ENCODE measurements around the gene CD109. TPM values are rescaled to one million over a fixed set of nuclear protein-coding genes. Genes with fewer than 3 reads are reported as not detected.

CD109 gene
- total and polyA plus RNA-seq, 10 of the 15 experiments (the other 5 are each of a cell fraction or from before 2014, with no cell fraction given) = 0.27 to 4.4 (median 2.1) TPM

DNA sequence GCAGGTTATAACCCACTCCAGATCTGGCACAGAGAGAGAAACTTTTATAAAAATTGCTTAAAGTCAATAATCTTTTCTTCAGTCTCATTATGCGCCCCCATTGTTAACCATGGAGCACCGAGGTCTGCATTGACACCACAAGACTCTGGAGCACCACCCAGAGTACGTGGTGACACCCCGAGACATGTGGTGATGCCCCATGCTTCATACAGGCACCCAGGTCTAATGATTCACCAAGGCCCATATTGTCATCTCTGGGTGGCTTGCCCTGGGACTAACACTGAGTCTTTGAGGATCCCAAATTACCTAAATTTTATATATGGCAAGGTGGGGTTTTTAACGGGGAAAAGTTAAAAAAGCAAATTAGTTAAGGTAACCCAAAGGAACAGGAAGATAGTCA is 31.1 kb downstream of the CD109 start:
- 62% methylated on average over 5 of the region's 5 CpGs for WGBS (ENCODE audit: insufficient coverage, insufficient replicate concordance, low lambda C conversion rate, missing lambda C conversion rate)
- H3K27me3 ChIP-seq (replicated peaks in 1 of 2; ENCODE audit: control insufficient read depth in 2 of 2, insufficient read depth in 2 of 2, low read length in 1 of 2) = no peaks in the 10 kb centered on the region
- ATAC-seq = no peak
- peaks cover 7% of the 10 kb centered on the region for H3K4me1 ChIP-seq (ENCODE audit: control insufficient read depth, insufficient read depth, low read length)
- no peak for DNase-seq (ENCODE audit: low read depth, low spot score)
- ChIA-PET CTCF (interaction anchor here (0.8 to 6.9 kb wide), 3 partner anchors 51 to 127 kb away, joined by 3 to 213 read pairs (median 4); no protein-coding TSS in a partner anchor), POLR2A (no interaction called here), RAD21 (ENCODE audit: unreplicated experiment) (interaction anchor here (1.6 kb wide), 1 partner anchor 51 kb away, joined by 4 read pairs; no protein-coding TSS in a partner anchor), SMC1A (ENCODE audit: uncharacterized antibody, unreplicated experiment) (interaction anchor here (1.0 kb wide), 1 partner anchor 51 kb away, joined by 3 read pairs; no protein-coding TSS in a partner anchor)
- intact Hi-C loops (cut with micrococcal nuclease; ENCODE audit: unreplicated experiment) (no loop called here), in situ Hi-C loops (cut with MboI) (no loop called here)
- no peak for TF ChIP-seq CHD2 (IDR thresholded peaks at IDR 0.05; ENCODE audit: borderline replicate concordance, low read depth, low read length)
- no peak for TF ChIP-seq FOXM1 (IDR thresholded peaks at IDR 0.05; ENCODE audit: low read depth, low read length)
- TF ChIP-seq FOXK2 (IDR thresholded peaks at IDR 0.05) = no peak
- TF ChIP-seq PML (IDR thresholded peaks at IDR 0.05; ENCODE audit: low read length) = no peak
- no peak for TF ChIP-seq BMI1 (IDR thresholded peaks at IDR 0.05; ENCODE audit: borderline replicate concordance)
- TF ChIP-seq PAX5 (IDR thresholded peaks at IDR 0.05; ENCODE audit: borderline replicate concordance, low read depth, low read length) = no peak
- TF ChIP-seq, protein P1, sequence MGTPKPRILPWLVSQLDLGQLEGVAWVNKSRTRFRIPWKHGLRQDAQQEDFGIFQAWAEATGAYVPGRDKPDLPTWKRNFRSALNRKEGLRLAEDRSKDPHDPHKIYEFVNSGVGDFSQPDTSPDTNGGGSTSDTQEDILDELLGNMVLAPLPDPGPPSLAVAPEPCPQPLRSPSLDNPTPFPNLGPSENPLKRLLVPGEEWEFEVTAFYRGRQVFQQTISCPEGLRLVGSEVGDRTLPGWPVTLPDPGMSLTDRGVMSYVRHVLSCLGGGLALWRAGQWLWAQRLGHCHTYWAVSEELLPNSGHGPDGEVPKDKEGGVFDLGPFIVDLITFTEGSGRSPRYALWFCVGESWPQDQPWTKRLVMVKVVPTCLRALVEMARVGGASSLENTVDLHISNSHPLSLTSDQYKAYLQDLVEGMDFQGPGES (IDR thresholded peaks at IDR 0.05) = no peak
- H3K4me2 ChIP-seq (ENCODE audit: control insufficient read depth, insufficient read depth) = no peak overlapping the region
- no peak overlapping the region for H3K4me3 ChIP-seq
- no peak overlapping the region for H3K27ac ChIP-seq (ENCODE audit: control insufficient read depth, insufficient read depth)
- H3K79me2 ChIP-seq (ENCODE audit: control insufficient read depth, insufficient read depth, low read length) = no peaks in the 10 kb centered on the region
- H3K9me3 ChIP-seq (replicated peaks; ENCODE audit: control insufficient read depth, insufficient read depth, low read length) = no peaks in the 10 kb centered on the region
- H4K20me1 ChIP-seq (ENCODE audit: control insufficient read depth, insufficient read depth) = no peaks in the 10 kb centered on the region
- H3K9ac ChIP-seq (ENCODE audit: control insufficient read depth, insufficient read depth, low read length) = no peak overlapping the region
- no TSS peak for BruUV-seq (replicated peaks)
- peak overlapping the region; percentile 17; the same call in 1 of the 2 replicates for H2AFZ ChIP-seq (ENCODE audit: control insufficient read depth, low read depth, low read length)
- no peaks in the 10 kb centered on the region; a peak in 1 of 4 replicates for H3K36me3 ChIP-seq (ENCODE audit: control insufficient read depth in 2 of 2, insufficient read depth in 2 of 2, low read length in 1 of 2)
- FAIRE-seq = no peak
